ENCODE results near the gene FAU. TPM values are rescaled to one million over a fixed set of nuclear protein-coding genes. Genes with fewer than 3 reads are reported as not detected.
"Not testable (repeated sequence)": the region's sequence is repeated elsewhere in the genome, so short reads cannot be mapped to it uniquely, and the experiment has no call there.

Gene FAU
- total RNA-seq, 1 donor from 2014 or later: 710 TPM

GRCh38 chr11:65120831-65121230 lies 1.1 kb downstream of the FAU start:
- H3K4me3 Mint-ChIP-seq: peak overlapping the region; percentile 99
- peak overlapping the region; percentile 99 for H3K27ac Mint-ChIP-seq
- peaks cover 12% of the 10 kb centered on the region for H3K36me3 Mint-ChIP-seq

GRCh38 chr11:65119670-65119995 lies 2.3 kb downstream of the FAU start:
- Mint-ChIP-seq H3K27ac (peak overlapping the region; percentile 21), H3K4me1 (peaks cover 33% of the 10 kb centered on the region), H3K9me3 (no peaks in the 10 kb centered on the region), H3K4me3 (peak overlapping the region; percentile 99), H3K36me3 (peaks cover 12% of the 10 kb centered on the region), H3K27me3 (ENCODE audit: low read depth) (no peaks in the 10 kb centered on the region)
- TF ChIP-seq CTCF (IDR thresholded peaks at IDR 0.05; ENCODE audit: unreplicated experiment): no peak
- no peak for DNase-seq (ENCODE audit: low spot score in 2 of 2, unreplicated experiment in 2 of 2)

More at GRCh38 chr11:65120831-65121230, 1.1 kb downstream of the FAU start:
- no peaks in the 10 kb centered on the region for H3K27me3 Mint-ChIP-seq (ENCODE audit: low read depth)
- TF ChIP-seq CTCF (IDR thresholded peaks at IDR 0.05; ENCODE audit: unreplicated experiment): no peak
- no peak for DNase-seq (ENCODE audit: low spot score in 2 of 2, unreplicated experiment in 2 of 2)
- H3K4me1 Mint-ChIP-seq: peaks cover 33% of the 10 kb centered on the region
- no peaks in the 10 kb centered on the region for H3K9me3 Mint-ChIP-seq

- not testable (repeated sequence) for H3K27me3 Mint-ChIP-seq (ENCODE audit: low read depth)
Observed at GRCh38 chr11:65118891-65119669, 2.9 kb downstream of the FAU start.

GRCh38 chr11:65118097-65118837 lies 3.7 kb downstream of the FAU start:
- Mint-ChIP-seq H3K4me3 (peak overlapping the region; percentile 85), H3K36me3 (peaks cover 10% of the 10 kb centered on the region)
- DNase-seq (ENCODE audit: low spot score in 2 of 2, unreplicated experiment in 2 of 2): no peak

More at GRCh38 chr11:65118891-65119669, 2.9 kb downstream of the FAU start:
- not testable (repeated sequence) for H3K9me3 Mint-ChIP-seq; DNase-seq (ENCODE audit: low spot score in 2 of 2, unreplicated experiment in 2 of 2)
- peak overlapping the region; percentile 32 for H3K4me3 Mint-ChIP-seq
- peaks cover 10% of the 10 kb centered on the region for H3K36me3 Mint-ChIP-seq
- H3K4me1 Mint-ChIP-seq: peaks cover 32% of the 10 kb centered on the region
- peak overlapping the region; percentile 96 for H3K27ac Mint-ChIP-seq

GRCh38 chr11:65117206-65118096 lies 4.5 kb downstream of the FAU start, which contains the start of gene ZNHIT2:
Gene ZNHIT2 (minus strand): TSS chr11:65117701. CDS start chr11:65117653, 48 bp downstream.
- DNase-seq (ENCODE audit: low spot score in 2 of 2, unreplicated experiment in 2 of 2): peak; percentile 99 to 100
- Mint-ChIP-seq H3K27ac (peak within 1 kb of the TSS; percentile 96), H3K36me3 (peaks cover 10% of the 10 kb centered on the region), H3K4me3 (peak within 1 kb of the TSS; percentile 85), H3K27me3 (ENCODE audit: low read depth) (no peaks in the 10 kb centered on the region), H3K9me3 (no peaks in the 10 kb centered on the region), H3K4me1 (peaks cover 37% of the 10 kb centered on the region)
- peak; percentile 99 for TF ChIP-seq CTCF (IDR thresholded peaks at IDR 0.05; ENCODE audit: unreplicated experiment)

More at GRCh38 chr11:65118097-65118837, 3.7 kb downstream of the FAU start:
- no peaks in the 10 kb centered on the region for H3K27me3 Mint-ChIP-seq (ENCODE audit: low read depth)
- peaks cover 39% of the 10 kb centered on the region for H3K4me1 Mint-ChIP-seq
- H3K27ac Mint-ChIP-seq: peak overlapping the region; percentile 96
- H3K9me3 Mint-ChIP-seq: no peaks in the 10 kb centered on the region
- peak; percentile 70 for TF ChIP-seq CTCF (IDR thresholded peaks at IDR 0.05; ENCODE audit: unreplicated experiment)

All from mesothelial cell of epicardium (in vitro differentiated cells).